SKM-1 treated with dmso at 0.1 percent for 144 hours (cell line): Measurements from ENCODE around the gene PRF1.
A peak's percentile ranks its signal among the peaks of the same experiment; 100 is the strongest.
"Not testable (repeated sequence)": the region's sequence is repeated elsewhere in the genome, so short reads cannot be mapped to it uniquely, and the experiment has no call there.

Source experiments
- DNase-seq: peaks from one replicate; lab custom pipeline; 2025; ENCODE audit not compliant: unreplicated experiment; lab: John Stamatoyannopoulos, UW

Gene PRF1

GRCh38 chr10:70602665-70603448, at the start of gene PRF1:
TSS of gene PRF1 (minus strand) at chr10:70602741. CDS start at chr10:70600902, 1,839 bp downstream.
- DNase-seq, result no peak

GRCh38 chr10:70651661-70652060, 49.1 kb upstream of the PRF1 start:
- no peak for DNase-seq

- no peak for DNase-seq
Observed at GRCh38 chr10:70650718-70651117, 48.2 kb upstream of the PRF1 start.

- no peak for DNase-seq
Observed at GRCh38 chr10:70650104-70650503, 47.6 kb upstream of the PRF1 start.

- DNase-seq, result no peak
Observed at GRCh38 chr10:70649526-70649925, 47.0 kb upstream of the PRF1 start.

GRCh38 chr10:70648427-70648826, 45.9 kb upstream of the PRF1 start:
- DNase-seq, result no peak

GRCh38 chr10:70647086-70647485, 44.5 kb upstream of the PRF1 start:
- no peak for DNase-seq

- not testable (repeated sequence) for DNase-seq
Observed at GRCh38 chr10:70644959-70645358, 42.4 kb upstream of the PRF1 start.

- DNase-seq, result not testable (repeated sequence)
Observed at GRCh38 chr10:70643272-70643671, 40.7 kb upstream of the PRF1 start.

- DNase-seq, result not testable (repeated sequence)
Observed at GRCh38 chr10:70639640-70640383, 37.3 kb upstream of the PRF1 start.

- not testable (repeated sequence) for DNase-seq
Observed at GRCh38 chr10:70634515-70634914, 32.0 kb upstream of the PRF1 start.

- DNase-seq, result no peak
Observed at GRCh38 chr10:70634011-70634410, 31.5 kb upstream of the PRF1 start.

- not testable (repeated sequence) for DNase-seq
Observed at GRCh38 chr10:70631735-70632134, 29.2 kb upstream of the PRF1 start.

GRCh38 chr10:70629338-70629737, 26.8 kb upstream of the PRF1 start:
- no peak for DNase-seq

- no peak for DNase-seq
Observed at GRCh38 chr10:70626056-70626455, 23.5 kb upstream of the PRF1 start.

- DNase-seq, result no peak
Observed at GRCh38 chr10:70622981-70623844, 20.7 kb upstream of the PRF1 start.

- DNase-seq, result no peak
Observed at GRCh38 chr10:70622541-70622940, 20.0 kb upstream of the PRF1 start.

GRCh38 chr10:70621503-70622078, 19.1 kb upstream of the PRF1 start:
- DNase-seq, result no peak

- no peak for DNase-seq
Observed at GRCh38 chr10:70620020-70620289, 17.4 kb upstream of the PRF1 start.

GRCh38 chr10:70619271-70620019, 16.9 kb upstream of the PRF1 start:
- peak; percentile 8 for DNase-seq

- no peak for DNase-seq
Observed at GRCh38 chr10:70618663-70619062, 16.1 kb upstream of the PRF1 start.
